Peyer's patch (tissue), 4 donors: ENCODE results near the gene POLDIP3. TPM values are rescaled to one million over a fixed set of nuclear protein-coding genes. Genes with fewer than 3 reads are reported as not detected.

Experiments
- DNase-seq, 3 donors: peaks; one replicate each; pipeline ENCODE4 v3.0.0-alpha.2; 2017 to 2019
- H3K27ac ChIP-seq, 4 donors: fragments of 200-600 bp; sonication (generic); one replicate each; pipeline ENCODE4 v1.5.1; 2016 to 2019
- H3K27me3 ChIP-seq, 2 donors: fragments of 200-600 bp; sonication (generic); one replicate each; pipeline ENCODE4 v1.5.1; 2019
- H3K36me3 ChIP-seq, 3 donors: fragments of 200-600 bp; sonication (generic); one replicate each; pipeline ENCODE4 v1.5.1; 2016 to 2019
- H3K4me1 ChIP-seq, 4 donors: fragments of 200-600 bp; sonication (generic); one replicate each; pipeline ENCODE4 v1.5.1; 2016 to 2019
- H3K4me3 ChIP-seq, 4 donors: fragments of 200-600 bp; sonication (generic); 1 replicate in 3 of 4; 2 replicates in 1 of 4; pipeline ENCODE4 v1.5.1; 2016 to 2019; ENCODE audit warnings: mild to moderate bottlenecking in 1 of 4
- H3K9me3 ChIP-seq, 4 donors: fragments of 200-600 bp; sonication (generic); one replicate each; pipeline ENCODE4 v1.5.1; 2016 to 2019; ENCODE audit warnings: mild to moderate bottlenecking in 1 of 4
- CTCF ChIP-seq, 6 experiments: fragments of 450-650 bp in 4 of 6; fragments of 200-600 bp in 2 of 6; sonication (generic) in 1 of 6; IDR thresholded peaks; one replicate each; pipeline ENCODE4 v1.5.1; 2017 to 2019; ENCODE audit warnings: antibody characterized with exemption in 6 of 6, mild to moderate bottlenecking in 3 of 6, moderate library complexity in 1 of 6
- POLR2A ChIP-seq, 2 donors: fragments of 450-650 bp; IDR thresholded peaks; one replicate each; pipeline ENCODE4 v1.5.1; 2017; ENCODE audit warnings: antibody characterized with exemption in 2 of 2, mild to moderate bottlenecking in 2 of 2, moderate library complexity in 2 of 2
- total RNA-seq, 4 donors: library from RNA; depleted of rRNA; stranded (reverse); fragments of >200 nt; gene quantifications; one replicate each; pipeline ENCODE4 v1.1.0, GENCODE V29; 2016

The POLDIP3 gene
- total RNA-seq, 4 donors from 2014 or later = 30.3 to 42.9 (median 38.0) TPM

- peaks cover 0 to 14% (median 0%) of the 10 kb centered on the region in 3 donors for H3K36me3 ChIP-seq
- H3K9me3 ChIP-seq = no peaks in the 10 kb centered on the region
- H3K4me3 ChIP-seq = peak overlapping the region; percentile 73 to 89 (median 82)
- TF ChIP-seq POLR2A (IDR thresholded peaks at IDR 0.05) = peak; percentile 90 to 99
- peak in 2 of 6 experiments; percentile 13 to 18 for TF ChIP-seq CTCF (IDR thresholded peaks at IDR 0.05)
- peaks cover 4 to 42% (median 13%) of the 10 kb centered on the region in 4 donors for H3K4me1 ChIP-seq
- H3K27me3 ChIP-seq = no peaks in the 10 kb centered on the region
- peak overlapping the region; percentile 93 to 98 (median 97) for H3K27ac ChIP-seq
- DNase-seq = peak; percentile 80 to 95 (median 89)
Measured at GRCh38 chr22:42615092-42615859, 593 bp upstream of the POLDIP3 start.

GRCh38 chr22:42613872-42614301, 796 bp downstream of the POLDIP3 start:
- Histone ChIP-seq H3K9me3 (no peaks in the 10 kb centered on the region), H3K36me3 (peaks cover 0 to 2% (median 0%) of the 10 kb centered on the region in 3 donors), H3K4me1 (peaks cover 4 to 56% (median 13%) of the 10 kb centered on the region in 4 donors), H3K4me3 (peak overlapping the region; percentile 73 to 89 (median 82)), H3K27me3 (no peaks in the 10 kb centered on the region), H3K27ac (peak overlapping the region; percentile 93 to 98 (median 97))
- TF ChIP-seq POLR2A (IDR thresholded peaks at IDR 0.05) = no peak
- TF ChIP-seq CTCF (IDR thresholded peaks at IDR 0.05) = no peak
- no peak for DNase-seq

GRCh38 chr22:42612336-42612735, 2.3 kb downstream of the POLDIP3 start:
- Histone ChIP-seq H3K4me3 (no peak overlapping the region), H3K27me3 (no peaks in the 10 kb centered on the region), H3K9me3 (no peaks in the 10 kb centered on the region), H3K36me3 (peaks cover 0 to 3% (median 0%) of the 10 kb centered on the region in 3 donors), H3K27ac (no peak overlapping the region), H3K4me1 (peaks cover 4 to 60% (median 13%) of the 10 kb centered on the region in 4 donors)
- TF ChIP-seq CTCF (IDR thresholded peaks at IDR 0.05) (no peak), POLR2A (IDR thresholded peaks at IDR 0.05) (no peak)
- DNase-seq = no peak

GRCh38 chr22:42611051-42611450, 3.6 kb downstream of the POLDIP3 start:
- Histone ChIP-seq H3K27me3 (no peaks in the 10 kb centered on the region), H3K36me3 (peaks cover 0 to 11% (median 0%) of the 10 kb centered on the region in 3 donors), H3K27ac (no peak overlapping the region), H3K4me3 (no peak overlapping the region), H3K9me3 (no peaks in the 10 kb centered on the region), H3K4me1 (peaks cover 4 to 49% (median 13%) of the 10 kb centered on the region in 4 donors)
- no peak for DNase-seq
- TF ChIP-seq POLR2A (IDR thresholded peaks at IDR 0.05) = no peak
- TF ChIP-seq CTCF (IDR thresholded peaks at IDR 0.05) = no peak

GRCh38 chr22:42610186-42610585, 4.5 kb downstream of the POLDIP3 start:
- no peaks in the 10 kb centered on the region for H3K9me3 ChIP-seq
- peaks cover 4 to 42% (median 13%) of the 10 kb centered on the region in 4 donors for H3K4me1 ChIP-seq
- no peaks in the 10 kb centered on the region for H3K27me3 ChIP-seq
- DNase-seq = no peak
- H3K36me3 ChIP-seq = peaks cover 0 to 19% (median 0%) of the 10 kb centered on the region in 3 donors
- H3K4me3 ChIP-seq = no peak overlapping the region
- peak overlapping the region in 1 of 4 donors; percentile 0 for H3K27ac ChIP-seq
- TF ChIP-seq POLR2A (IDR thresholded peaks at IDR 0.05) = no peak
- TF ChIP-seq CTCF (IDR thresholded peaks at IDR 0.05) = no peak
